GM12878 (cell line): Measurements from ENCODE around the gene SPSB2.

Source experiments
- CREB1 ChIP-seq: IDR thresholded peaks from 2 replicates; pipeline ENCODE4 v1.6.1; 2012; ENCODE audit warnings: low read depth, mild to moderate bottlenecking, inconsistent platforms
- EGR1 ChIP-seq, 2 experiments: IDR thresholded peaks; 1 replicate in 1 of 2; 2 replicates in 1 of 2; pipeline ENCODE4 v1.6.1; 2011 to 2012; ENCODE audit warnings: low read depth in 2 of 2, low read length in 2 of 2, borderline replicate concordance in 1 of 2, mild to moderate bottlenecking in 1 of 2, moderate library complexity in 1 of 2
- GABPA ChIP-seq: IDR thresholded peaks from 2 replicates; pipeline ENCODE4 v1.6.1; 2014; ENCODE audit warnings: antibody characterized with exemption, low read depth, mild to moderate bottlenecking, inconsistent platforms
- NFIC ChIP-seq: IDR thresholded peaks from 2 replicates; pipeline ENCODE4 v1.6.1; 2012; ENCODE audit warnings: low read depth, mild to moderate bottlenecking, inconsistent platforms, low read length, moderate library complexity
- PBX3 ChIP-seq: IDR thresholded peaks from 2 replicates; pipeline ENCODE4 v1.6.1; 2011; ENCODE audit warnings: mild to moderate bottlenecking, low read depth, low read length, moderate library complexity; ENCODE audit not compliant: insufficient replicate concordance
- POLR2AphosphoS5 ChIP-seq: IDR thresholded peaks from 2 replicates; pipeline ENCODE4 v1.6.1; 2011; ENCODE audit warnings: mild to moderate bottlenecking, low read length, inconsistent platforms
- TF ChIP-seq, protein P1 (sequence below), 3 experiments: IDR thresholded peaks in 2 of 3; conservative IDR thresholded peaks in 1 of 3; 2 replicates each; pipeline ENCODE4 v1.5.1; 2011; ENCODE audit warnings: low read depth in 3 of 3, low read length in 3 of 3, mild to moderate bottlenecking in 3 of 3, control low read depth in 2 of 3, moderate library complexity in 2 of 3, inconsistent platforms in 1 of 3, mixed read lengths in 1 of 3; ENCODE audit not compliant: control insufficient read depth in 2 of 3, insufficient read depth in 1 of 3; ENCODE audit errors: extremely low read depth in 1 of 3

GRCh38 chr12:6921539-6921938 is 48.4 kb upstream of the SPSB2 start:
- TF ChIP-seq GABPA (no peak), POLR2AphosphoS5 (no peak), CREB1 (no peak), NFIC (no peak), PBX3 (no peak), EGR1 (IDR thresholded peaks at IDR 0.05; ENCODE audit: borderline replicate concordance in 1 of 2, low read depth in 2 of 2, low read length in 2 of 2) (no peak)
- TF ChIP-seq, protein P1, sequence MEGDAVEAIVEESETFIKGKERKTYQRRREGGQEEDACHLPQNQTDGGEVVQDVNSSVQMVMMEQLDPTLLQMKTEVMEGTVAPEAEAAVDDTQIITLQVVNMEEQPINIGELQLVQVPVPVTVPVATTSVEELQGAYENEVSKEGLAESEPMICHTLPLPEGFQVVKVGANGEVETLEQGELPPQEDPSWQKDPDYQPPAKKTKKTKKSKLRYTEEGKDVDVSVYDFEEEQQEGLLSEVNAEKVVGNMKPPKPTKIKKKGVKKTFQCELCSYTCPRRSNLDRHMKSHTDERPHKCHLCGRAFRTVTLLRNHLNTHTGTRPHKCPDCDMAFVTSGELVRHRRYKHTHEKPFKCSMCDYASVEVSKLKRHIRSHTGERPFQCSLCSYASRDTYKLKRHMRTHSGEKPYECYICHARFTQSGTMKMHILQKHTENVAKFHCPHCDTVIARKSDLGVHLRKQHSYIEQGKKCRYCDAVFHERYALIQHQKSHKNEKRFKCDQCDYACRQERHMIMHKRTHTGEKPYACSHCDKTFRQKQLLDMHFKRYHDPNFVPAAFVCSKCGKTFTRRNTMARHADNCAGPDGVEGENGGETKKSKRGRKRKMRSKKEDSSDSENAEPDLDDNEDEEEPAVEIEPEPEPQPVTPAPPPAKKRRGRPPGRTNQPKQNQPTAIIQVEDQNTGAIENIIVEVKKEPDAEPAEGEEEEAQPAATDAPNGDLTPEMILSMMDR (IDR thresholded peaks at IDR 0.05 in 2 of 3, conservative IDR thresholded peaks at IDR 0.05 in 1 of 3; ENCODE audit: control insufficient read depth in 2 of 3, extremely low read depth in 1 of 3, insufficient read depth in 1 of 3, low read depth in 3 of 3, low read length in 3 of 3), result no peak
